Spleen (tissue), 7 donors: Measurements from ENCODE around the gene TMEM120B.

Experiments
- POLR2AphosphoS5 ChIP-seq, 3 donors: sonication (generic); formaldehyde crosslinking; IDR thresholded peaks; one replicate each; pipeline ENCODE4 v1.5.1; 2017; ENCODE audit warnings: antibody characterized with exemption in 3 of 3
- TF ChIP-seq, protein P1 (sequence below), 11 experiments: fragments of 200-600 bp in 7 of 11; fragments of 450-650 bp in 4 of 11; sonication (generic) in 4 of 11; IDR thresholded peaks in 8 of 11; conservative IDR thresholded peaks in 3 of 11; 1 replicate in 7 of 11; 2 replicates in 4 of 11; pipeline versions ENCODE4 v1.4.0 to v1.8.0; 2016 to 2021; ENCODE audit warnings: antibody characterized with exemption in 11 of 11, inconsistent platforms in 4 of 11, mild to moderate bottlenecking in 1 of 11
- donor health status: DM: no; HTN: no; CAD: no; lungs with moderate emphysema.
- donor health status: DM: no; HTN: no; CAD: no.
- donor health status: DM: no; HTN: no; CAD: no.

GRCh38 chr12:121815263-121815662 is 102.7 kb downstream of the TMEM120B start:
- TF ChIP-seq, protein P1, sequence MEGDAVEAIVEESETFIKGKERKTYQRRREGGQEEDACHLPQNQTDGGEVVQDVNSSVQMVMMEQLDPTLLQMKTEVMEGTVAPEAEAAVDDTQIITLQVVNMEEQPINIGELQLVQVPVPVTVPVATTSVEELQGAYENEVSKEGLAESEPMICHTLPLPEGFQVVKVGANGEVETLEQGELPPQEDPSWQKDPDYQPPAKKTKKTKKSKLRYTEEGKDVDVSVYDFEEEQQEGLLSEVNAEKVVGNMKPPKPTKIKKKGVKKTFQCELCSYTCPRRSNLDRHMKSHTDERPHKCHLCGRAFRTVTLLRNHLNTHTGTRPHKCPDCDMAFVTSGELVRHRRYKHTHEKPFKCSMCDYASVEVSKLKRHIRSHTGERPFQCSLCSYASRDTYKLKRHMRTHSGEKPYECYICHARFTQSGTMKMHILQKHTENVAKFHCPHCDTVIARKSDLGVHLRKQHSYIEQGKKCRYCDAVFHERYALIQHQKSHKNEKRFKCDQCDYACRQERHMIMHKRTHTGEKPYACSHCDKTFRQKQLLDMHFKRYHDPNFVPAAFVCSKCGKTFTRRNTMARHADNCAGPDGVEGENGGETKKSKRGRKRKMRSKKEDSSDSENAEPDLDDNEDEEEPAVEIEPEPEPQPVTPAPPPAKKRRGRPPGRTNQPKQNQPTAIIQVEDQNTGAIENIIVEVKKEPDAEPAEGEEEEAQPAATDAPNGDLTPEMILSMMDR (IDR thresholded peaks at IDR 0.05 in 8 of 11, conservative IDR thresholded peaks at IDR 0.05 in 3 of 11), result no peak
- TF ChIP-seq POLR2AphosphoS5 (IDR thresholded peaks at IDR 0.05), result no peak
